Measurements from ENCODE around the gene C6. TPM values are rescaled to one million over a fixed set of nuclear protein-coding genes. Genes with fewer than 3 reads are reported as not detected.
"Not testable (repeated sequence)": the region's sequence is repeated elsewhere in the genome, so short reads cannot be mapped to it uniquely, and the experiment has no call there.

C6 gene
- total RNA-seq, 4 donors from 2014 or later = 0.19 to 4.3 (median 1.8) TPM

DNA sequence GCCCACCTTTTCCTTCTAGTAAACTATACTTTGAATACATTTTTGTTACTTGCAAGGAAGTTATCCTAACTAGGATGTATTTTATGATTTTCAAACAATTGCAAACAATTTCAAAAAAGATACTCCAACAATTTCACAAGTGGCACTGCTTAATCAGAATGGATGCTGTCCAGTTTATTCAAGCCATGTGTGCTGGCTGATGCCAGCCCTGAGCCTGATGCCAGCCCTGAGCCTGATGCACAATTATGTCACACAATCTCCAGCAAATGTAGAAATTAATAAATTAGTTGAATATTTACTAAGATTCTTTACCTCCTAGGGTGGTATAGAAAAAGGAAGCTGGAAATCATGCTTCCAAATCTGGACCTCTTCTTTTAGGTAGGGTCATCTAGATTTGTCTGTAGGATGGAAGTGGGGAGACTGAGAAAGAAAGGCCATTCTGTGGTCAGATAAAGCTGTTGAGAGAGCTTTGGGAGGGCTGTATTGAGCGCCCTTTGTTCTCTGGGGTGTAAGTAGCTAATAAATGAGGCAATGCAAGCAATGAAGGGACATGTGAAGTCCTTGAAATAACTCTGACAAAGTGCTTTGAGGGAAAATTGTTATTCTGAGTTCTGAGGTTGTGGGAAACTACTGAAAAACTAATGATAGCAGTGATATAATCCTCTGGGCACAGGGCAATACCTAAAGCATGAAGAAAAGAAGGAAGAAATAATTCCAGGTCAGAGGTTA is 5.8 kb upstream of the C6 start:
- Histone ChIP-seq H3K27ac (peak overlapping the region; percentile 75), H3K9me3 (no peaks in the 10 kb centered on the region), H3K36me3 (no peaks in the 10 kb centered on the region), H3K4me1 (peaks cover 9% of the 10 kb centered on the region), H3K27me3 (no peaks in the 10 kb centered on the region), H3K4me3 (no peak overlapping the region)
- TF ChIP-seq, protein P1, sequence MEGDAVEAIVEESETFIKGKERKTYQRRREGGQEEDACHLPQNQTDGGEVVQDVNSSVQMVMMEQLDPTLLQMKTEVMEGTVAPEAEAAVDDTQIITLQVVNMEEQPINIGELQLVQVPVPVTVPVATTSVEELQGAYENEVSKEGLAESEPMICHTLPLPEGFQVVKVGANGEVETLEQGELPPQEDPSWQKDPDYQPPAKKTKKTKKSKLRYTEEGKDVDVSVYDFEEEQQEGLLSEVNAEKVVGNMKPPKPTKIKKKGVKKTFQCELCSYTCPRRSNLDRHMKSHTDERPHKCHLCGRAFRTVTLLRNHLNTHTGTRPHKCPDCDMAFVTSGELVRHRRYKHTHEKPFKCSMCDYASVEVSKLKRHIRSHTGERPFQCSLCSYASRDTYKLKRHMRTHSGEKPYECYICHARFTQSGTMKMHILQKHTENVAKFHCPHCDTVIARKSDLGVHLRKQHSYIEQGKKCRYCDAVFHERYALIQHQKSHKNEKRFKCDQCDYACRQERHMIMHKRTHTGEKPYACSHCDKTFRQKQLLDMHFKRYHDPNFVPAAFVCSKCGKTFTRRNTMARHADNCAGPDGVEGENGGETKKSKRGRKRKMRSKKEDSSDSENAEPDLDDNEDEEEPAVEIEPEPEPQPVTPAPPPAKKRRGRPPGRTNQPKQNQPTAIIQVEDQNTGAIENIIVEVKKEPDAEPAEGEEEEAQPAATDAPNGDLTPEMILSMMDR (IDR thresholded peaks at IDR 0.05) = no peak
- TF ChIP-seq EP300 (IDR thresholded peaks at IDR 0.05) = no peak
- TF ChIP-seq POLR2A (IDR thresholded peaks at IDR 0.05) = no peak
- TF ChIP-seq POLR2AphosphoS5 (IDR thresholded peaks at IDR 0.05) = no peak
- WGBS = 73% methylated on average over 1 of the region's 1 CpG
- DNase-seq (ENCODE audit: low spot score in 2 of 2) = no peak

DNA sequence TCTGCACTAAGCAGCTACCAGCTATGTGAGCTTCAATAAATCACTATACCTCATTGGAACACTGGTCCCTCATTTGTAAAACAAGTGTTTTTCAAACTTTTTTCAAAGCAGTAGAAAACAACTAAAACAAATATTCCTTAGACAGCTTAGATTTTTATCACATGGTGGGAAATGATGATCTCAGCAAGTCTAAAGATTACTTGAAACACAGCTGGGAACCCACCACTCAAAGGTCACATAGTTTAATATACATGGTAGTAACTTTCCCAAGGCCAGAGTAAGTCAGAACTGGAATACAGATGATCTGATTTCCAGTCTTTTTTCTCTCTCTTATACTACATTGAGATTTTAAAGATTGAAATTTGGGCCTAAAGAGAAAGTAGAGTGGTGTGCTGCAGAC is 850 bp upstream of the C6 start:
- Histone ChIP-seq H3K4me1 (peaks cover 5% of the 10 kb centered on the region), H3K27ac (no peak overlapping the region), H3K27me3 (no peaks in the 10 kb centered on the region), H3K4me3 (no peak overlapping the region), H3K9me3 (no peaks in the 10 kb centered on the region), H3K36me3 (no peaks in the 10 kb centered on the region)
- TF ChIP-seq EP300 (IDR thresholded peaks at IDR 0.05) (no peak), POLR2A (IDR thresholded peaks at IDR 0.05) (no peak), POLR2AphosphoS5 (IDR thresholded peaks at IDR 0.05) (no peak)
- TF ChIP-seq, protein P1 (IDR thresholded peaks at IDR 0.05) = no peak
- DNase-seq (ENCODE audit: low spot score in 2 of 2) = no peak

DNA sequence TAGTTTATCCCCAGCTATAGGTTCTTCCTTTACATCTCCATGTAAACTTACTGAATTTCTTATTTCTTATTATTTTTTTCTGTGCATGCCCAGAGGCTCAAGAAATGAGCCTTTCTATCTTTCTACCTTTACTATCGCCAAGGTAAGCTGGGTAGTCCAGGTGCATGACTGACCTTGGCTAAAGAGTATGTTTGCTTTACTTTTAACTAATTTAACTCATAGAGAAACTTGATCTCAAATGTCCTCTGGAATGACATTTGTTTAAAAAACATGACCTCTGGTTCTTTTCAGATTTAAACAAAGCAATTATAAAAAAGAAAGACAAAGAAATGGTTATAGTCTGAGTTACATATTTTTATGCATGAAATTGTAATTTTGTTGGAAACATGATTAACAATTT is 397 bp downstream of the C6 start:
- WGBS = 96% methylated on average over 1 of the region's 1 CpG
- H3K27me3 ChIP-seq = no peaks in the 10 kb centered on the region
- no peak for TF ChIP-seq POLR2A (IDR thresholded peaks at IDR 0.05)
- no peak for TF ChIP-seq POLR2AphosphoS5 (IDR thresholded peaks at IDR 0.05)
- no peak for TF ChIP-seq EP300 (IDR thresholded peaks at IDR 0.05)
- TF ChIP-seq, protein P1 (IDR thresholded peaks at IDR 0.05) = no peak
- no peaks in the 10 kb centered on the region for H3K9me3 ChIP-seq
- H3K27ac ChIP-seq = no peak overlapping the region
- no peak for DNase-seq (ENCODE audit: low spot score in 2 of 2)
- no peaks in the 10 kb centered on the region for H3K4me1 ChIP-seq
- no peaks in the 10 kb centered on the region for H3K36me3 ChIP-seq
- no peak overlapping the region for H3K4me3 ChIP-seq

DNA sequence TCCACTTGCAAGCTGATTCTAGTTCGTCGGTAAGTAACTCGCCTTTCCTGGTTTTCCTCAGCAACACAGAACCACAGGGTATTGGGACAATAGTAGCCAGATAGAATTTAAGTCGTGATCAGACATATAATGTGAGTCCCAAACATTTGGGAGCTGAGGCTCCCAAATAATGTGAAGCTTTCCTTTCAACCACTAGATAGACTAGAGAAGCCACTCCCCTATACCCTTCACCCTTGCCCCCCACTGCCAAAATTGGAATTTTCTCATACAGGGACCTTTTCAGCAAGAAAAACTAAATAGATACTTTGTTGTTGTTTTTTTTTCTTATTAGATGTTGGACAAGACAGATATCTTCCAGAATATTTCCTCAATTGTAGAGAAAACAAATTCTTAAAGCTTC is 1.9 kb downstream of the C6 start:
- no peak for DNase-seq (ENCODE audit: low spot score in 2 of 2)
- no peaks in the 10 kb centered on the region for H3K9me3 ChIP-seq
- H3K27me3 ChIP-seq = no peaks in the 10 kb centered on the region
- no peaks in the 10 kb centered on the region for H3K4me1 ChIP-seq
- no peaks in the 10 kb centered on the region for H3K36me3 ChIP-seq
- TF ChIP-seq, protein P1 (IDR thresholded peaks at IDR 0.05) = no peak
- TF ChIP-seq POLR2A (IDR thresholded peaks at IDR 0.05) (no peak), EP300 (IDR thresholded peaks at IDR 0.05) (no peak), POLR2AphosphoS5 (IDR thresholded peaks at IDR 0.05) (no peak)
- no peak overlapping the region for H3K27ac ChIP-seq
- no peak overlapping the region for H3K4me3 ChIP-seq
- WGBS = 85% methylated on average over 4 of the region's 4 CpGs

DNA sequence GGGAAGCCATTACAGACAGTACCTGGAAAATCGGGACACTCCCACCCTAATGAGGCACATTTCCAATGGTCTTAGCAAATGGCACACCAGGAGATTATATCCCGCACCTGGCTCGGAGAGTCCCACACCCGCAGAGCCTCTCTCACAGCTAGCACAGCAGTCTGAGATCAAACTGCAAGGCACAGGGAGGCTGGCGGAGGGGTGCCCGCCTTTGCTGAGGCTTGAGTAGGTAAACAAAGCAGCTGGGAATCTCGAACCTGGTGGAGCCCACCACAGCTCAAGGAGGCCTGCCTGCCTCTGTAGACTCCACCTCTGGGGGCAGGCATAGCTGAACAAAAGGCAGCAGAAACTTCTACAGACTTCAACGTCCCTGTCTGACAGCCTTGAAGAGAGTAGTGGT is 7.9 kb downstream of the C6 start:
- not testable (repeated sequence) for H3K27ac ChIP-seq; H3K4me3 ChIP-seq; DNase-seq (ENCODE audit: low spot score in 2 of 2); H3K9me3 ChIP-seq; H3K27me3 ChIP-seq; H3K36me3 ChIP-seq; H3K4me1 ChIP-seq
- WGBS = 80% methylated on average over 2 of the region's 8 CpGs

DNA sequence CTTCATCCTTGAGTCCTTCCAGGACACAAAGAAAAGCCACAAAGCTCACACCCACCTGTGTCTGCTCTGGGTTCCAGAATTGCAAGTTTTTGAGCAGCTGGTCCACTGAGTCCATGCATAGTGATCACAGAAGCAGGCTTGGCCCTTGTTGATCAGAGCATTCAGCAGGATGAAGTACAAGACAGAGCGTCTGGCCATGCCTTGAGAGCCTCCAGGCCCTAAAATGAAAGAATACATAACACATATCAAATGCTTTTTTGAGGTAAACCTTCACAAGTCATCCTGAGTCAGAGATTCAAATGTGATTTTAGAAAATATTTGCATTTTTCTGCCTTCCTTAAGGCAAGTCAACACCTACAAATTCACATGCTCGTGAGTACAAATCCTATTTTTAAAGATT is 10.3 kb downstream of the C6 start:
- Histone ChIP-seq H3K9me3 (peaks cover 5% of the 10 kb centered on the region), H3K27me3 (no peaks in the 10 kb centered on the region), H3K4me3 (no peak overlapping the region), H3K36me3 (no peaks in the 10 kb centered on the region), H3K27ac (no peak overlapping the region), H3K4me1 (no peaks in the 10 kb centered on the region)
- TF ChIP-seq EP300 (IDR thresholded peaks at IDR 0.05) (no peak), POLR2A (IDR thresholded peaks at IDR 0.05) (no peak), POLR2AphosphoS5 (IDR thresholded peaks at IDR 0.05) (no peak)
- TF ChIP-seq, protein P1 (IDR thresholded peaks at IDR 0.05) = no peak
- no peak for DNase-seq (ENCODE audit: low spot score in 2 of 2)
- 85% methylated on average over 2 of the region's 2 CpGs for WGBS
